Uterus (tissue), 2 donors: Measurements from ENCODE around the gene CDC42EP1.

ENCODE experiments used
- CTCF ChIP-seq, 4 experiments: fragments of 200-600 bp in 2 of 4; fragments of 450-650 bp in 2 of 4; sonication (generic) in 2 of 4; IDR thresholded peaks; one replicate each; pipeline ENCODE4 v1.5.1; 2016 to 2019; ENCODE audit warnings: antibody characterized with exemption in 4 of 4, mild to moderate bottlenecking in 2 of 4, moderate library complexity in 1 of 4
- POLR2A ChIP-seq, 2 donors: fragments of 450-650 bp; IDR thresholded peaks; one replicate each; pipeline ENCODE4 v1.6.1; 2016; ENCODE audit warnings: antibody characterized with exemption in 2 of 2, mild to moderate bottlenecking in 1 of 2, moderate library complexity in 1 of 2

GRCh38 chr22:37519268-37520195 is 40.7 kb upstream of the CDC42EP1 start, which contains the start of gene CARD10:
- TF ChIP-seq CTCF (IDR thresholded peaks at IDR 0.05): no peak
- TF ChIP-seq POLR2A (IDR thresholded peaks at IDR 0.05): no peak
